GM10266 (cell line): ENCODE data around the gene KCNMA1.

Experiments
- DNase-seq: peaks from one replicate; pipeline ENCODE4 v3.0.0; 2012; ENCODE audit errors: extremely low spot score
- TF ChIP-seq, protein P1 (sequence below): IDR thresholded peaks from 2 replicates; pipeline ENCODE4 v1.5.1; 2012; ENCODE audit warnings: mild to moderate bottlenecking, low read depth; ENCODE audit not compliant: control insufficient read depth, insufficient read depth; ENCODE audit errors: missing control alignments

The KCNMA1 gene

DNA sequence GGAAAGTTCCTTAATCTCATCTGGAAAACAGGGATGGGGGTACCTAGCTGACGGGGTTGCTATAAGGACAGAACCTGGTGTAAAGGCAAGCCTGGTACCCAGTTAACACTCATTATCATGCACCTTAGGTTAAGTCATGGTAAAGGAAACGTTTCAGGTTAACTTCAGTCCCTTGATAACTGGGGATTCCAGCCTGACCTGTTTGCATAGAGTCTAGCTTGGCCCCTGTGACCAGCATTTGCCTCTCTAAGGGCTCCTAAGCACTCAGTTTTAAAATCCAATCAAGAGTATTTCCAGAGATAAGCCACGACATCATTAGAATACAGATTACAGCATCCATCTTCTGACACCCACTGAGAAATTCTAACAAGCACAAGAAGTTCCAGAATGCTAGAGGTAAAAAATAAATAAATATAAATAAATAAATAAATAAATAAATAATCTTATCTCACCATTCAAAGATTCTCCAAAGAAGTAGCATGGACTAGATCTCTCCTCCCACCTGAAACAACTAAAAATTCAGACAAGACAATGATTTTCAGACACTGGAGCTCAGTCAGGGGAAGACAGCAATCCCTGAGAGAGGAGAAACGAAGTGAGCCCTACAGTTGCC lies 184.6 kb downstream of the KCNMA1 start:
- no peak for DNase-seq
- TF ChIP-seq, protein P1, sequence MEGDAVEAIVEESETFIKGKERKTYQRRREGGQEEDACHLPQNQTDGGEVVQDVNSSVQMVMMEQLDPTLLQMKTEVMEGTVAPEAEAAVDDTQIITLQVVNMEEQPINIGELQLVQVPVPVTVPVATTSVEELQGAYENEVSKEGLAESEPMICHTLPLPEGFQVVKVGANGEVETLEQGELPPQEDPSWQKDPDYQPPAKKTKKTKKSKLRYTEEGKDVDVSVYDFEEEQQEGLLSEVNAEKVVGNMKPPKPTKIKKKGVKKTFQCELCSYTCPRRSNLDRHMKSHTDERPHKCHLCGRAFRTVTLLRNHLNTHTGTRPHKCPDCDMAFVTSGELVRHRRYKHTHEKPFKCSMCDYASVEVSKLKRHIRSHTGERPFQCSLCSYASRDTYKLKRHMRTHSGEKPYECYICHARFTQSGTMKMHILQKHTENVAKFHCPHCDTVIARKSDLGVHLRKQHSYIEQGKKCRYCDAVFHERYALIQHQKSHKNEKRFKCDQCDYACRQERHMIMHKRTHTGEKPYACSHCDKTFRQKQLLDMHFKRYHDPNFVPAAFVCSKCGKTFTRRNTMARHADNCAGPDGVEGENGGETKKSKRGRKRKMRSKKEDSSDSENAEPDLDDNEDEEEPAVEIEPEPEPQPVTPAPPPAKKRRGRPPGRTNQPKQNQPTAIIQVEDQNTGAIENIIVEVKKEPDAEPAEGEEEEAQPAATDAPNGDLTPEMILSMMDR = no peak

- TF ChIP-seq, protein P1 = no peak
- no peak for DNase-seq
These were observed 185.7 kb downstream of the KCNMA1 start for GRCh38 chr10:77451886-77452285.

GRCh38 chr10:77448226-77448625 lies 189.4 kb downstream of the KCNMA1 start:
- no peak for DNase-seq
- TF ChIP-seq, protein P1 = no peak

DNA sequence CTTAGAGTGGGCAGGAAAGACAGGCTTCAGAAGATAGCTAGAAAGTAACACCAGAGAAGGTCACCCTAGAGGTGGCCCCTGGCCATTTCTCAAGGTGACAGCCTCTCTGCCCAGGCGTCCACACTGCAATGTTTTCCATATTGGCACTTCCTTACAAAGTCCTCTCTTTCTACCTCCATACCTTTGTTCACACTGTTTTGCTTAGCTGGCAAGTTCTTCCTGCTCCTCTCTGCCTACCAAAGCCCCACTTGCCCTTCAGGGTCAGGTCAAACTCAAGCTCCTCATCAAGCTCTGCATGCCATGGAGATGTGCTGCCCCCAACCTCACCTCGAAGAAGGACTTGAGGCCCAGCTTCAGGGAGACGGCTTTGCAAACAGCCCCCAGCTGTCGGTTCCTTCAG lies 190.9 kb downstream of the KCNMA1 start:
- TF ChIP-seq, protein P1 = no peak
- no peak for DNase-seq

GRCh38 chr10:77445547-77445946 lies 192.1 kb downstream of the KCNMA1 start:
- TF ChIP-seq, protein P1 = no peak
- no peak for DNase-seq

DNA sequence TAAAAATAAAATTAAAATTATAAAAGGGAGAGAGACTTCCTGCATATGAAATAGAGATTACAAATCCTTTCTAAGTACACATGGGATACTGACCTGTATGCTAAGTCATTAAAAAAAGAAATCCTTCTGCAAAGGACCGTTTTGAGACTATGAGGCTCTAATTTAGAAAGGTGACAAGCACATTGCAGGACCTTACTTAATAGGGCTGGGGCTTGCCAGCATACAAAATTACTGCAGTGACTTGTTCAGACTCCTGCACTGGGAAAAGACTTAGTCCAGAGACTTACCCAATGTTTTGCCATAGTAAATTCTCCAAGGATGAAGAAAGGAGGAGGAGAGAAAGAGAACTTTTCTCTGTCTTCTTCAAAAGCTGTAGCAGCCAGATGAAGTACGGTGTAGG lies 193.6 kb downstream of the KCNMA1 start:
- no peak for DNase-seq
- TF ChIP-seq, protein P1 = no peak

DNA sequence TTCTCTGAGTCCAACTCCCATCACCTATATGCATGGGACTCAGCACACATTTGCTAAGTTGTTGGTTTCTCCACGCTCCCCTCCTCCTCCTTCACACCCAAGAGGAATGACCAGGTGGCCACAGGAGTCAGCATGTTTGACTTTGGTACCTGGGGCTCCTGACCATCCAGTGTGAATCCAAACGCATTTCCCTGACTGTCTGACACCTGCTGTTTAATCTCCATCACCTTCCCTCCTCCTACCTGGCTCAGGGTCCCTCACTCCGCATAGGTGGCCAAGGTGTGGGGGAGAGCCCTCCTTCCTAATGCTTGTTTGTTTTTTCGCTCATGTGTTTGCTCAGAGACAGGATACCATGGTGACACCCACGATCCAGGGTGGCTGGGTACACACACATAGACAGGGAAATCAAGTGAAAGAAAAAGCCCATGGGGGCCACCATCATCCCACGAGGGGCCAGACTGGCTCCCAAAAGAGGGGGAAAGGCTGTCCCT lies 194.9 kb downstream of the KCNMA1 start:
- DNase-seq = no peak
- TF ChIP-seq, protein P1 = no peak
